GM12878 (cell line): Measurements from ENCODE around the gene NUMB. TPM values are rescaled to one million over a fixed set of nuclear protein-coding genes. Genes with fewer than 3 reads are reported as not detected.

Experiments
- ATAC-seq: fragments of 200-7000 bp; cut with Tn5 transposase; 3 replicates; pipeline ENCODE4 v1.9.1; 2020; ENCODE audit warnings: mild to moderate bottlenecking, moderate library complexity
- BruUV-seq: library from RNA; stranded (reverse); fragments of 400-500 nt; replicated peaks from 2 replicates; lab custom pipeline; 2021; lab: Mats Ljungman, UMichigan
- CTCF ChIA-PET: fragments of 300-600 bp; sonication (Branson Sonifier 250); formaldehyde crosslinking; extraction: SDS; loops from one replicate; lab custom pipeline; 2021; ENCODE audit warnings: inconsistent platforms; lab: Yijun Ruan, JAX
- POLR2A ChIA-PET: fragments of 350-600 bp; formaldehyde crosslinking; extraction: SDS; loops from one replicate; lab custom pipeline; 2021; ENCODE audit warnings: inconsistent platforms; lab: Charles Lee
- RAD21 ChIA-PET: fragments of 300-600 bp; sonication (Branson Sonifier 250); formaldehyde crosslinking; loops from one replicate; lab custom pipeline; 2023; ENCODE audit warnings: antibody characterized with exemption; ENCODE audit not compliant: unreplicated experiment; lab: Charles Lee
- SMC1A ChIA-PET: fragments of 300-600 bp; sonication (Branson Sonifier 250); formaldehyde crosslinking; loops from one replicate; lab custom pipeline; 2023; ENCODE audit not compliant: unreplicated experiment, uncharacterized antibody; lab: Charles Lee
- DNase-seq: peaks from one replicate; pipeline ENCODE4 v3.0.0-alpha.2; 2011; ENCODE audit warnings: low read depth, low spot score
- FAIRE-seq: peaks from 3 replicates; lab custom pipeline; 2011; peaks lifted over from hg19 to GRCh38; lab: Jason Lieb, UNC
- H2AFZ ChIP-seq: 2 replicates; pipeline ENCODE4 v1.6.0; 2011; ENCODE audit warnings: low read depth, low read length, control low read depth; ENCODE audit not compliant: control insufficient read depth
- H3K27ac ChIP-seq: 2 replicates; pipeline ENCODE4 v1.5.1; 2011; ENCODE audit warnings: control low read depth; ENCODE audit not compliant: control insufficient read depth, insufficient read depth
- H3K27me3 ChIP-seq, 2 experiments: replicated peaks in 1 of 2; 2 replicates each; pipeline versions ENCODE4 v1.6.0 to v1.6.1; 2011; ENCODE audit warnings: low read length in 1 of 2; ENCODE audit not compliant: control insufficient read depth in 2 of 2, insufficient read depth in 2 of 2
- H3K36me3 ChIP-seq, 2 experiments: 2 replicates each; pipeline ENCODE4 v1.5.1; 2011; ENCODE audit warnings: low read length in 1 of 2; ENCODE audit not compliant: control insufficient read depth in 2 of 2, insufficient read depth in 2 of 2
- H3K4me1 ChIP-seq: 2 replicates; pipeline ENCODE4 v1.6.1; 2011; ENCODE audit warnings: mild to moderate bottlenecking, low read length, moderate library complexity, mixed read lengths; ENCODE audit not compliant: control insufficient read depth, insufficient read depth
- H3K4me2 ChIP-seq: 2 replicates; pipeline ENCODE4 v1.6.0; 2011; ENCODE audit warnings: control low read depth; ENCODE audit not compliant: control insufficient read depth, insufficient read depth
- H3K4me3 ChIP-seq: fragments of 200-600 bp; sonication (generic); 2 replicates; pipeline ENCODE4 v1.5.1; 2016
- H3K79me2 ChIP-seq: 2 replicates; pipeline ENCODE4 v1.6.0; 2011; ENCODE audit warnings: low read length; ENCODE audit not compliant: control insufficient read depth, insufficient read depth
- H3K9ac ChIP-seq: 2 replicates; pipeline ENCODE4 v1.8.0; 2011; ENCODE audit warnings: low read length, control low read depth, mixed read lengths; ENCODE audit not compliant: control insufficient read depth, insufficient read depth
- H3K9me3 ChIP-seq: replicated peaks from 3 replicates; pipeline ENCODE4 v1.5.1; 2011; ENCODE audit warnings: mild to moderate bottlenecking, low read length; ENCODE audit not compliant: control insufficient read depth, insufficient read depth
- H4K20me1 ChIP-seq: 2 replicates; pipeline ENCODE4 v1.6.0; 2011; ENCODE audit not compliant: control insufficient read depth, insufficient read depth
- ATF2 ChIP-seq: IDR thresholded peaks from 2 replicates; pipeline ENCODE4 v1.6.1; 2012; ENCODE audit warnings: low read length, inconsistent platforms
- ATF7 ChIP-seq: fragments of 450-650 bp; IDR thresholded peaks from 2 replicates; pipeline ENCODE4 v1.6.1; 2016; ENCODE audit warnings: low read depth, mild to moderate bottlenecking
- CREM ChIP-seq: IDR thresholded peaks from 2 replicates; pipeline ENCODE4 v1.6.1; 2014; ENCODE audit warnings: antibody characterized with exemption, low read depth
- DPF2 ChIP-seq: fragments of 450-650 bp; IDR thresholded peaks from 2 replicates; pipeline ENCODE4 v1.6.1; 2017; ENCODE audit warnings: mild to moderate bottlenecking
- FOXK2 ChIP-seq: fragments of 450-650 bp; IDR thresholded peaks from 2 replicates; pipeline ENCODE4 v1.6.1; 2017; ENCODE audit warnings: mild to moderate bottlenecking, moderate library complexity
- GABPA ChIP-seq: IDR thresholded peaks from 2 replicates; pipeline ENCODE4 v1.6.1; 2014; ENCODE audit warnings: antibody characterized with exemption, low read depth, mild to moderate bottlenecking, inconsistent platforms
- IKZF1 ChIP-seq: fragments of 450-650 bp; conservative IDR thresholded peaks from 2 replicates; pipeline ENCODE4 v1.6.1; 2017; ENCODE audit warnings: antibody characterized with exemption, mild to moderate bottlenecking
- IRF3 ChIP-seq: fragments of 450-650 bp; IDR thresholded peaks from 2 replicates; pipeline ENCODE4 v1.6.1; 2014; ENCODE audit warnings: mild to moderate bottlenecking
- JUNB ChIP-seq: IDR thresholded peaks from 2 replicates; pipeline ENCODE4 v1.6.1; 2016; ENCODE audit warnings: antibody characterized with exemption, mild to moderate bottlenecking
- MTA2 ChIP-seq: fragments of 450-650 bp; IDR thresholded peaks from 2 replicates; pipeline ENCODE4 v1.6.1; 2016; ENCODE audit warnings: low read depth, mild to moderate bottlenecking, moderate library complexity
- MYC ChIP-seq: IDR thresholded peaks from 2 replicates; pipeline ENCODE4 v1.6.1; 2011; ENCODE audit warnings: mild to moderate bottlenecking, low read length, moderate library complexity, inconsistent platforms; ENCODE audit not compliant: insufficient read depth, insufficient replicate concordance, insufficient read length, severe bottlenecking
- PBX3 ChIP-seq: IDR thresholded peaks from 2 replicates; pipeline ENCODE4 v1.6.1; 2011; ENCODE audit warnings: mild to moderate bottlenecking, low read depth, low read length, moderate library complexity; ENCODE audit not compliant: insufficient replicate concordance
- REST ChIP-seq: IDR thresholded peaks from 2 replicates; pipeline ENCODE4 v1.6.1; 2012; ENCODE audit warnings: mild to moderate bottlenecking, low read depth, low read length
- WGBS: methylation state at CpG from one replicate; pipeline ENCODE4 v1.1.6; 2016; ENCODE audit warnings: low lambda C conversion rate; ENCODE audit not compliant: insufficient replicate concordance, insufficient coverage; ENCODE audit errors: missing lambda C conversion rate; 5-methylcytosine and 5-hydroxymethylcytosine counted together
- in situ Hi-C: fragments of 300-500 bp; cut with MboI; formaldehyde crosslinking; loops from 9 replicates; pipeline ENCODE4 v1.14.3; 2018; ENCODE audit warnings: mixed read lengths
- intact Hi-C: fragments of 100-400 bp; cut with micrococcal nuclease; formaldehyde crosslinking; loops from one replicate; pipeline ENCODE4 v1.14.2; 2022; ENCODE audit not compliant: unreplicated experiment
- polyA plus RNA-seq, 11 experiments: library from polyadenylated mRNA; depleted of rRNA in 4 of 11; unstranded in 6 of 11; stranded (reverse) in 5 of 11; fragments of >200 nt; fragmentation: Nextera tagmentation in 4 of 11; fragmentation: Illumina TruSeq in 1 of 11; extraction: Ambion mirVana in 4 of 11; extraction: Trizol in 1 of 11; gene quantifications; 1 replicate in 1 of 11; 2 replicates in 10 of 11; pipeline versions ENCODE4 v1.2.1 to v1.2.3, GENCODE V29; 2011 to 2016; ENCODE audit warnings: inconsistent platforms in 2 of 11, missing spikeins in 2 of 11, low read depth in 1 of 11
- total RNA-seq, 4 experiments: library from RNA; depleted of rRNA in 3 of 4; stranded (reverse); fragments of >200 nt in 3 of 4; fragmentation: Illumina TruSeq in 1 of 4; extraction: Trizol in 1 of 4; gene quantifications; 2 replicates each; pipeline versions ENCODE4 v1.2.1 to v1.2.3, GENCODE V29; 2013 to 2021

Gene NUMB
- total and polyA plus RNA-seq, 10 of the 15 experiments (the other 5 are each of a cell fraction or from before 2014, with no cell fraction given): 22.0 to 147 (median 48.9) TPM

GRCh38 chr14:73452341-73453186 is 5.8 kb downstream of the NUMB start:
- ChIA-PET RAD21 (interaction anchor here (0.9 to 26.5 kb wide), 6 partner anchors 11 to 161 kb away, joined by 3 to 591 read pairs (median 3); no protein-coding TSS in a partner anchor), CTCF (interaction anchor here (1.0 to 1.3 kb wide), 2 partner anchors 38 to 55 kb away, joined by 3 to 4 read pairs; no protein-coding TSS in a partner anchor), POLR2A (interaction anchor here (0.8 to 1.5 kb wide), 6 partner anchors 7 to 65 kb away, joined by 3 to 5 read pairs (median 4); no protein-coding TSS in a partner anchor), SMC1A (interaction anchor here (1.0 to 7.1 kb wide), 12 partner anchors 9 to 158 kb away, joined by 3 to 67 read pairs (median 5); no protein-coding TSS in a partner anchor)
- ATAC-seq: peak; percentile 69
- Histone ChIP-seq H3K9ac (no peak overlapping the region), H3K4me2 (peak overlapping the region; percentile 86), H3K27me3 (no peaks in the 10 kb centered on the region), H3K36me3 (no peaks in the 10 kb centered on the region), H3K4me3 (no peak overlapping the region; the same call in 1 of the 2 replicates), H3K27ac (peak overlapping the region; percentile 32; the same call in 1 of the 2 replicates), H3K79me2 (peaks cover 56% of the 10 kb centered on the region), H2AFZ (peak overlapping the region; percentile 26; the same call in 1 of the 2 replicates), H3K4me1 (peaks cover 11% of the 10 kb centered on the region), H4K20me1 (no peaks in the 10 kb centered on the region; the same call in 1 of the 2 replicates), H3K9me3 (no peaks in the 10 kb centered on the region)
- intact Hi-C loops: no loop called here
- no TSS peak for BruUV-seq
- FAIRE-seq: no peak
- in situ Hi-C loops: no loop called here
- WGBS: 24% methylated on average over 11 of the region's 11 CpGs
- no peak for DNase-seq
- TF ChIP-seq FOXK2: no peak
- no peak for TF ChIP-seq MYC
- 0 out of 2 replicates have a peak, but pooled peaks have one; percentile 16 for TF ChIP-seq ATF7
- no peak for TF ChIP-seq IRF3
- TF ChIP-seq PBX3: no peak
- TF ChIP-seq GABPA: no peak
- 0 out of 2 replicates have a peak, but pooled peaks have one; percentile 61 for TF ChIP-seq IKZF1
- no peak for TF ChIP-seq REST
- TF ChIP-seq ATF2: no peak
- peak; percentile 44; the same call in 1 of the 2 replicates for TF ChIP-seq JUNB
- TF ChIP-seq DPF2: no peak
- peak; percentile 16; the same call in 1 of the 2 replicates for TF ChIP-seq MTA2
- TF ChIP-seq CREM: 0 out of 2 replicates have a peak, but pooled peaks have one; percentile 16
